Osteocyte (in vitro differentiated cells): ENCODE measurements around the gene SPATA19. TPM values are rescaled to one million over a fixed set of nuclear protein-coding genes. Genes with fewer than 3 reads are reported as not detected.

ENCODE experiments used
- DNase-seq: peaks from one replicate; pipeline ENCODE4 v3.0.0; 2021; ENCODE audit warnings: mixed read lengths; ENCODE audit not compliant: unreplicated experiment; ENCODE audit errors: extremely low spot score
- H3K27ac Mint-ChIP-seq: one replicate; pipeline ENCODE4 v1.8.0; 2021; ENCODE audit warnings: mild to moderate bottlenecking, mixed read lengths; ENCODE audit not compliant: unreplicated experiment
- H3K27me3 Mint-ChIP-seq: one replicate; pipeline ENCODE4 v1.8.0; 2021; ENCODE audit warnings: mixed read lengths; ENCODE audit not compliant: unreplicated experiment
- H3K36me3 Mint-ChIP-seq: one replicate; pipeline ENCODE4 v1.8.0; 2021; ENCODE audit warnings: mixed read lengths; ENCODE audit not compliant: unreplicated experiment
- H3K4me1 Mint-ChIP-seq: one replicate; pipeline ENCODE4 v1.8.0; 2021; ENCODE audit warnings: mixed read lengths; ENCODE audit not compliant: unreplicated experiment
- H3K4me3 Mint-ChIP-seq: one replicate; pipeline ENCODE4 v1.8.0; 2021; ENCODE audit warnings: mild to moderate bottlenecking, moderate library complexity, mixed read lengths; ENCODE audit not compliant: unreplicated experiment
- H3K9me3 Mint-ChIP-seq: one replicate; pipeline ENCODE4 v1.8.0; 2021; ENCODE audit warnings: mixed read lengths; ENCODE audit not compliant: unreplicated experiment
- CTCF ChIP-seq: fragments of 200-600 bp; sonication (generic); IDR thresholded peaks from 2 replicates; pipeline ENCODE4 v1.5.0; 2021; ENCODE audit warnings: antibody characterized with exemption, mild to moderate bottlenecking, moderate library complexity
- total RNA-seq: library from RNA; stranded (reverse); gene quantifications from 2 replicates; pipeline ENCODE4 v1.2.1, GENCODE V29; 2021

Gene SPATA19
- total RNA-seq, 1 donor from 2014 or later: not detected

- no peak for TF ChIP-seq CTCF
- Mint-ChIP-seq H3K36me3 (no peaks in the 10 kb centered on the region), H3K9me3 (peaks cover 29% of the 10 kb centered on the region), H3K4me1 (no peaks in the 10 kb centered on the region), H3K27me3 (no peaks in the 10 kb centered on the region), H3K27ac (no peak overlapping the region), H3K4me3 (no peak overlapping the region)
- DNase-seq: no peak
These were observed 50.2 kb downstream of the SPATA19 start for GRCh38 chr11:133795088-133795487.

- no peak for TF ChIP-seq CTCF
- Mint-ChIP-seq H3K27me3 (no peaks in the 10 kb centered on the region), H3K27ac (no peak overlapping the region), H3K9me3 (peaks cover 29% of the 10 kb centered on the region), H3K36me3 (no peaks in the 10 kb centered on the region), H3K4me3 (no peak overlapping the region), H3K4me1 (no peaks in the 10 kb centered on the region)
- DNase-seq: no peak
These were observed 51.1 kb downstream of the SPATA19 start for GRCh38 chr11:133794205-133794604.

- Mint-ChIP-seq H3K27ac (no peak overlapping the region), H3K27me3 (no peaks in the 10 kb centered on the region), H3K4me1 (no peaks in the 10 kb centered on the region), H3K4me3 (no peak overlapping the region), H3K36me3 (no peaks in the 10 kb centered on the region), H3K9me3 (peaks cover 36% of the 10 kb centered on the region)
- no peak for DNase-seq
- no peak for TF ChIP-seq CTCF
These were observed 51.9 kb downstream of the SPATA19 start for GRCh38 chr11:133793271-133794035.

- Mint-ChIP-seq H3K4me1 (no peaks in the 10 kb centered on the region), H3K4me3 (no peak overlapping the region), H3K9me3 (peaks cover 36% of the 10 kb centered on the region), H3K36me3 (no peaks in the 10 kb centered on the region), H3K27ac (no peak overlapping the region), H3K27me3 (no peaks in the 10 kb centered on the region)
- no peak for TF ChIP-seq CTCF
- no peak for DNase-seq
These were observed 54.3 kb downstream of the SPATA19 start for GRCh38 chr11:133790995-133791394.

Other genes starting within 250 kb of the SPATA19 start
- gene IGSF9B, start 111.5 kb upstream of the SPATA19 start, total RNA-seq: 2.7 and 3.8 TPM in 2 replicates
- gene JAM3, start 223.6 kb upstream of the SPATA19 start, total RNA-seq: 170 and 177 TPM in 2 replicates